HCT116 (cell line): ENCODE data around the gene CETP.

Experiments
- CBX3 ChIP-seq: IDR thresholded peaks from 2 replicates; pipeline ENCODE4 v1.6.1; 2012; ENCODE audit warnings: low read depth
- CTCF ChIP-seq, 3 experiments: fragments of 200-600 bp in 1 of 3; sonication (generic) in 1 of 3; IDR thresholded peaks in 2 of 3; conservative IDR thresholded peaks in 1 of 3; 2 replicates each; pipeline ENCODE4 v1.5.1; 2012 to 2017; ENCODE audit warnings: low read depth in 2 of 3, low read length in 2 of 3, antibody characterized with exemption in 1 of 3, borderline replicate concordance in 1 of 3, control low read depth in 1 of 3, mild to moderate bottlenecking in 1 of 3, mixed read lengths in 1 of 3, mixed run types in 1 of 3, moderate library complexity in 1 of 3; ENCODE audit not compliant: insufficient read depth in 1 of 3
- EZH2 ChIP-seq: fragments of 200-600 bp; sonication (generic); IDR thresholded peaks from 2 replicates; pipeline ENCODE4 v1.6.1; 2017; ENCODE audit warnings: antibody characterized with exemption, mixed run types
- EZH2phosphoT487 ChIP-seq: fragments of 200-600 bp; IDR thresholded peaks from 2 replicates; pipeline ENCODE4 v1.6.1; 2018; ENCODE audit warnings: antibody characterized with exemption, borderline replicate concordance
- MAX ChIP-seq: IDR thresholded peaks from 2 replicates; pipeline ENCODE4 v1.6.1; 2012
- POLR2A ChIP-seq: IDR thresholded peaks from 2 replicates; pipeline ENCODE4 v1.7.0; 2011; ENCODE audit warnings: borderline replicate concordance; ENCODE audit not compliant: insufficient read depth, insufficient read length; ENCODE audit errors: extremely low read depth
- POLR2AphosphoS5 ChIP-seq: IDR thresholded peaks from 2 replicates; pipeline ENCODE4 v1.6.1; 2011; ENCODE audit warnings: mild to moderate bottlenecking, low read depth, low read length, moderate library complexity
- SIN3A ChIP-seq: IDR thresholded peaks from 2 replicates; pipeline ENCODE4 v1.6.1; 2012; ENCODE audit warnings: low read depth
- SP1 ChIP-seq: IDR thresholded peaks from 2 replicates; pipeline ENCODE4 v1.6.1; 2012; ENCODE audit warnings: low read depth
- SRF ChIP-seq: IDR thresholded peaks from 2 replicates; pipeline ENCODE4 v1.6.1; 2012; ENCODE audit warnings: low read depth
- YY1 ChIP-seq: IDR thresholded peaks from 2 replicates; pipeline ENCODE4 v1.6.1; 2011; ENCODE audit warnings: low read length, low read depth, moderate library complexity, mild to moderate bottlenecking; ENCODE audit not compliant: insufficient replicate concordance; ENCODE audit errors: extremely low read depth
- ZBTB33 ChIP-seq: IDR thresholded peaks from 2 replicates; pipeline ENCODE4 v1.6.1; 2011; ENCODE audit warnings: mild to moderate bottlenecking, low read length, moderate library complexity; ENCODE audit not compliant: insufficient replicate concordance; ENCODE audit errors: extremely low read depth
- ZNF274 ChIP-seq: fragments of 200-500 bp; sonication (Bioruptor generic); IDR thresholded peaks from 2 replicates; pipeline ENCODE4 v1.6.1; 2014; ENCODE audit warnings: mild to moderate bottlenecking, low read depth, low read length, inconsistent platforms
- TF ChIP-seq, protein P1 (sequence below): IDR thresholded peaks from 2 replicates; pipeline ENCODE4 v1.6.1; 2012

- no peak for TF ChIP-seq CTCF (IDR thresholded peaks at IDR 0.05 in 2 of 3, conservative IDR thresholded peaks at IDR 0.05 in 1 of 3; ENCODE audit: borderline replicate concordance in 1 of 3, insufficient read depth in 1 of 3, low read depth in 2 of 3, low read length in 2 of 3)
- TF ChIP-seq EZH2phosphoT487 = no peak
- no peak for TF ChIP-seq POLR2A
- TF ChIP-seq ZNF274 = no peak
- TF ChIP-seq ZBTB33 = no peak
- no peak for TF ChIP-seq SP1
- no peak for TF ChIP-seq MAX
- TF ChIP-seq YY1 = no peak
- TF ChIP-seq SRF = no peak
- no peak for TF ChIP-seq POLR2AphosphoS5
- TF ChIP-seq EZH2 = no peak
- no peak for TF ChIP-seq SIN3A
- TF ChIP-seq, protein P1, sequence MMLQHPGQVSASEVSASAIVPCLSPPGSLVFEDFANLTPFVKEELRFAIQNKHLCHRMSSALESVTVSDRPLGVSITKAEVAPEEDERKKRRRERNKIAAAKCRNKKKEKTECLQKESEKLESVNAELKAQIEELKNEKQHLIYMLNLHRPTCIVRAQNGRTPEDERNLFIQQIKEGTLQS = no peak
- TF ChIP-seq CBX3 = no peak
These were observed 58.0 kb downstream of the CETP start for GRCh38 chr16:57019746-57020145.
